ENCODE data around the gene RANBP1.
"Not testable (repeated sequence)": the region's sequence is repeated elsewhere in the genome, so short reads cannot be mapped to it uniquely, and the experiment has no call there.

RANBP1 gene

DNA sequence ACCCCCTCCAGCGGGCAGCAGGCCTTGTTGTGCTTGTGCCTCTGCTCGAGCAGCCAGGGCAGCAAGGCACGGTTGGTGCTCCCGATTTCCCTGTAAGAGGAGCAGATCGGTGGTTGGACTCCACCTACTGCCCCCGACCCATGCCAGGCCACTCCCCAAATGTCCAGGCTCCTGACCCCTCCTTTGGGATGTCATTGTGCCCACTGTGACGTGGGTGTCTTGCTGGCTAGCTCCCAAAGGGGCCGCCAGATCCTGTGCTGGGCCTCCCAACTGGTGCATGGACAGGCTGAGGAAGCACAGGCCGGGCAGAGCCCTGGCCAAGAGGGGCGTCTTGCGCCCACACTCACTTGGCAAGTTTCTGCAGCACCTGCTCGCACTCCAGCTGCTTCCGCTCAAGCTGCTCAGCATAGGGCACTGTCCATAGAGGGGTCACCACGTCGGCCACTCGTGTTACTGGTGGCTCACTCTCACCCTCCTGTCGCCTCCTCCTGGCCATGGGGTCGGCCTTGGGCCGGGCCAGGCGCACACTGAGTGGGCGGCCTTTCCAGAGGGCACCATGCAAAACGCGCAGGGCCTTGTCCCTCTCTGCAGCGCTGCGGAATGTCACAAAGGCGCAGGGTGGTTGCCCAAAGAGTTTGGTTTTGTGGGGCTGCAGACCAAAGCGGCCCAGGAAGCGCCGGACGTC lies at the start of gene RANBP1:
RANBP1 (plus strand) TSS at position 414 of the 685 bp plus-strand sequence; CDS start at position 495, 81 bp downstream.
- DNase-seq, result no peak

DNA sequence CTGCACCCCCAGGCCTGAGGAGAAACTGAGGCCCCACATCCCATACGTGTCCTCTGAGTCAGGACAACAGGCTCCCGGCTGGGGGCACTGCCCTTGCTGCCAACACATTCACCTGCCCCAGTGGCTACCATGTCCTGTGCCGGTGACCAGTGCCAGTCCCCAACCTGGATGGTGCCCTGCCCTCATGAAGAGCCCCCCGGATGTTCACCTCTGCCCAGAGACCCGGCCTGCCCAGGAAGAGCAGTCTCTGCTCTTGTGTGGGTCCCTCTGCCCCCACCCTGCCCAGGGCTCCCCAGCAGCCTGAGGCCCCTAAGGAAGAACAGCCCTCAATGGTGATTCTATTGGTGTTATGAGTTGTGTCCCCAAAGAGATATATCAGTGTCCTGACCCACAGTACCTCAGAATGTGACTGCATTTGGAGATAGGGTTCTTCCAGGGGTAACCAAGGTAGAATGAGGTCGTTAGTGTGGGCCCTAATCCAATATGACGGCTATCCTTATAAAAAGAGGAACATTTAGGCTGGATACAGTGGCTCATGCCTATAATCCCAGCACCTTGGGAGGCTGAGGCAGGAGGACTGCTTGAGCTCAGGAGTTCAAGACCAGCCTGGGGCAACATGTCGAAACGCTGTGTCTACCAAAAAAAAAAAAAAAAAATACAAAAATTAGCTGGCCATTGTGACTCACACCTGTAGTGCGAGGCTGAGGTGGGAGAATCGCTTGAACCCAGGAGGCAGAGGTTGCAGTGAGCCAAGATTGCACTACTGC lies 49.1 kb upstream of the RANBP1 start:
- no peak for DNase-seq

DNA sequence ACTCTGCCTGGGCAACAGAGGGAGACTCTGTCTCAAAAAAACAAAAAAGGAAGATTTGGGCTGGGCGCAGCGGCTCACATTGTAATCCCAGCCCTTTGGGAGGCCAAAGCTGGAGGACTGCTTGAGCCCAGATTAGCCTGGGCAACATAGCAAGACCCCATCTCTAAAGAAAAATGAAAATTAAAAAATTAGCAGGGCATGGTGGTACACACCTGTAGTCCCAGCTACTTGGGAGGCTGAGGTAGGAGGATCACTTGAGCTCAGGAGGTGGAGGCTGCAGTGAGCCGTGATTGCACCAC lies 48.6 kb upstream of the RANBP1 start:
- DNase-seq, result not testable (repeated sequence)

DNA sequence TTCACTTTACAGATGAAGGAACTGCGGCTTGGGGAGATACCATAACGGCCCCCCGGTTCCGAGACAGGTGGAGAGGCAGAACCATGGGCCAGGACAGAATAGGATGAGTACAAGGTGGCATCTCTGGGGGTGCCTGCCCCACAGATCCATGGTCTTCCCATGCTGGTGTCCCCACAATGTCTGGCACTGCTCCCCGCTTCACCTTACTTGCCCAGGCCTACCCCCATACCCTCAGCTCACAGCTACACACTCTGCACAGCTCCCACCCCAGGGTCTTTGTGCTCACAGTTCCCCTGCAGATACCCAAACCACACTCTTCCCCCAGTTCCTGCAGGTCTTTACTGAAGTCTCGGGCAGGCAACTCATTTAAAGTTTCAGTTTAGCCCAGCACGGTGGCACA lies 47.3 kb upstream of the RANBP1 start:
- DNase-seq, result no peak

DNA sequence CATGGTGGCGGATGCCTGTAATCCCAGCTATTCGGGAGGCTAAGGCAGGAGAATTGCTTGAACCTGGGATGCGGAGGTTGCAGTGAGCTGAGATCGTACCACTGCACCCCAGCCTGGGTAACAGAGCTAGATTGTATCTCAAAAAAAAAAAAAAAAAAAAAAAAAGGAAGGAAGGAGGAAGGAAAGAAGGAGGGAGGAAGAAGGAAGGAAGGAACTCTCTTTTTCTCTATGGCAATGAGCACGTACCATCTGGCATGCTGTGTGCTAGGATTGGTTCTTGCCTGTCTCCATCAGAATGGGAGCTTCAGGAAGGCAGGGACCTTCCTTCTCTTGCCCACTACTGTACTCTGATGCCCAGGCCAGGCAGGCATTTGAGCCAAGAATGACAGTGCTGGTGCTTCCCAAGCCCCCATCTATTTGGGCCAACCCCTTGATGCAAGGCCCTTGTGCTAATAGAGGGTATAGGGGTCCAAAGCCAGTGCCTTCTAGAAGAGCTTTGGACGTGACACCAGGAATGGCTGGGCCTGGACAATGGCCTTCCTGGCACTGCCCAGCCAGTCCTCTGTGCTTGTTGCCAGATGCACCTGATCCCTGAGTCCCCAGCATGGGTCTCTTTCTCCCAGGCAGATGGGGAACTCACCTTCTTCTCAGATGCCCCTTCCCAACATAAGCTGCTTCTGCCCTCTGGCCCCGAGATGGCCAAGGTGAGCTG lies 46.4 kb upstream of the RANBP1 start:
- no peak for DNase-seq

DNA sequence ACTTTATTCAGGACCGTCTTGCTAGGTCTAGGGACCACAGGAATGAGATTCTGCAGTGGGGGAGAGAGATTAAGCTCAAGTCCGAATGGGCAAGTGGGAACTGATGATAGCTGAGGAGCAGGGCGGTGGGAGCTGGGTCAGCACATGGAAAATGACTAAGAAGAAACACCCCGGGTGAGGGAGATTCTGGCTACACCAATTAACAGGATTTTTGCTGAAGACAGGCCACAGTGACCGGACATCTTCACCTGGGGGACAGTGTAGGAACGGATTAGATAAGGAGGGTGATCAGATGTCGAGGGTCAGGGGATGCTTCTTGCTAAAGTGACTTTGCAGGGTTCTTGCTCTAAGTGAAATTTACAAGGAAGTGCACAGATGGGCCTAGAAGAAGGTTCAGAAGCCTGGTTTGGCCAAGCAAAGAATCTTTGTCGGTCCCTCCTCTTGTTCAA lies 44.4 kb upstream of the RANBP1 start:
- DNase-seq, result no peak

DNA sequence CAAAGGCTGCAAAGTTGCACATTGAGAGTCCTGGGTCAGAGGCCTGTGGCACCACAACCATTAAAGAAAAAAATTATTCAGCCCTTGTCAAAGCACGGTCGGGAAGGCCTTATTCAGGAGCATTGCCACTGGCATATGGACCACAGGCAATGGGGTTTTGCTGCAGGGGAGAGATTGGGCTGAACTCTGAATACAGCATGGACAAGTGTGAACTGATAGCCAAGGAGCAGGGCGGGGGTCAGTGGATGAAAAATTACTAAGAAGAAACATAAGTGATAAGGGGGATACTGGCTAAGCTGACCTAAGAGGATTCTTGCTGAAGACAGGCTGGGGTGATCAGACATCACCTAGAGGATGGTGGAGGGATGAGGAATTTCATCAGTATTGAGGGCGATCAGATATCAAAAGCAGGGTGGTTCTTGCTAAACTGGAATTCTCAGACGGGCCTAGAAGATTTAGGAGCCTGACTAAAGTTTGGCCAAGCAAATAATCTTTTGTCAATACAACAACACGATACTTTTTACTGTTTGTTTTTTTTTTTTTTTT lies 39.2 kb upstream of the RANBP1 start:
- no peak for DNase-seq

DNA sequence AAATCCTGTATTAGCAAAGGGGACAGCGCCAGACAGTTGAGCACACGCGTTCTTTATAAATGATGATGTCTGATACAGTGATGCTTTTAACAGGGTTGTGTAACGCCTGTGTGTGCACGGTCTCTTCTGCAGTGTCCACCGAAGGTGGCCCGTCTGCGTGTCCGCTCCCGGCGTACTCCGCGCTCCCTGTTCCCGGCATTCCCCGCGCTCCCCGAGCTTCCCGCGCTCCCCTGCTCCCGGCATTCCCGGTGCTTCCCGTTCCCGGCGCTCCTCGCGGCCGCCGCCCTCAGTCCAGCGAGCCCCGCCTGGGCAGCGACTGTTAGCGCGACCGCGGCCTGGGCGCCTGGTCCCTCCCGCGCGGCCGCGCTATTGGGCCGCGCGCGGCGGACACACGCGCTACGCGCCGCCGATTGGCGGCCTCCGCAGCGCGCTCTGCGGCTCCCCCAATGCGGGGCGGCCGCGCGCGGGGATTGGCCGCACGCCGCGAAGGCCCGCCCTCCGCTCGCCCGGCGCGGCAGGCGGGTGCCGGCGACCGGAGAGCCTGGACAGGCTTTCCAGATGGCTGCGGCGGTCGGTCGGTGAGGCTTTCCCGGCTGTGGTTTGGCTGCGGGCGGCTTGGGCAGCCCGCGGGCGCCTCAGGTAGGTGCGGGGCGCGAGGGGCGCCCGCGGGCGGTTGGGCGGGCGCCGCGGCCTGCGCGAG lies 36.0 kb upstream of the RANBP1 start, which contains the start of gene DGCR8:
DGCR8 (plus strand) TSS at position 497 of the 700 bp plus-strand sequence. CDS start 5,723 bp downstream, outside the sequence.
- DNase-seq, result peak; percentile 95

DNA sequence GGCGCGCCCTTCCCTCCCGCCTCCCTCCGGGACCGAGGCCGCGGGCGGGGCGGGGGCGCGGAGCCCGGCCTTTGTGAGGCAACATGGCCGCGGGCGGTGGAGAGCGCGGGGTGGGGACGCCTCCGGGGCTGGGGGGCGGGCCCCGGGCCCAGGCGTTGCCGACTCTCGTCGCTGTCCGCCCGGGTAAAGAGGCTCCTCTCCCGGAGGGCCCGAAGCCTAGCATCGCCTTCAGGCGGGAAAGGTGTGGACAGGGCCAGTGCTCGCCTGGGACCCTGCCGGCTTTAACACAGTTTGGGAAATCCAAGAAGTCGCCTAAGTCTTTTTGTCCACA lies 35.5 kb upstream of the RANBP1 start:
- DNase-seq, result no peak

DNA sequence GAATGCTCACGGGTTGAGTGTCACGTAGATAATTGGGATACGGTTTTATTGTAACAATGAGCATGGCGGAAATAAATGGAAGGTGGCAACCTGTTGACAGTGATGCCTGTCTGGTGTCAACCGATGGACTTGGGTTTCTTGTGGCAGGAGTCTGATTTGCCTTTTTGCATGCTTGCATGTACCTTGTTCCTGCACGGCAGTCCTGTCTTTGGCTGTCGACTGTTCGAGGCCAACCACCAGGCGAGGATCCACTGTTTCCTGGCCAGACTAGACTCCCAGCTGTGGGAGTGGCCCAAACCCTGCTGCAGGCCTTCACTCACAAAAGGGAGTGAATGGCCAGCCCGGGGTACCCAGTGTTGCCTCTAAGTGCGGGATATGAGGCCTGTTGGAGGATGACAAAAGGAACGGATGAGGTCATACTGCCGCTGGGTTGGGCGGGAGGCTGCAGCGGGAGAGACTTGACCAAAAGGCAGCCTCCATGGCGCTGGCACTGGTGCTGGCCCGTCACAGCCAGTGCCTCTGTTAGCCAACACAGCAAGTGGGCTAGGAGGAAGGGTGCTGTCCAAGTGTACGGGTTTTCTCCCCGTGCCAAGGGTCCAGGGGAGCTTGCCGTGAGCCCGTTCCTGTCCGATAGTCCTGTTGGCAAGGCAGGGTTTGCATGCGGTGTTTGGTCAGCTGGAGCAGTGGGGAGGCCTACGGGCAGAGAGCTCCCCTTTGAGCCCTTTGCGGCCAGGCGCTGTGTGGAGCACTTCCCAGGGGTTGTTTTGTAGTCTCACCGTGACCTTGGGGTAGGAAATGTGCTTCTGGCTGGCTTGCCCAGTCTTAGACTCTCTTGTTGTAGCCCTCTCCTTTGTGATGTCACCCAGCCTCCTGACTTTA lies 34.9 kb upstream of the RANBP1 start:
- DNase-seq, result no peak

DNA sequence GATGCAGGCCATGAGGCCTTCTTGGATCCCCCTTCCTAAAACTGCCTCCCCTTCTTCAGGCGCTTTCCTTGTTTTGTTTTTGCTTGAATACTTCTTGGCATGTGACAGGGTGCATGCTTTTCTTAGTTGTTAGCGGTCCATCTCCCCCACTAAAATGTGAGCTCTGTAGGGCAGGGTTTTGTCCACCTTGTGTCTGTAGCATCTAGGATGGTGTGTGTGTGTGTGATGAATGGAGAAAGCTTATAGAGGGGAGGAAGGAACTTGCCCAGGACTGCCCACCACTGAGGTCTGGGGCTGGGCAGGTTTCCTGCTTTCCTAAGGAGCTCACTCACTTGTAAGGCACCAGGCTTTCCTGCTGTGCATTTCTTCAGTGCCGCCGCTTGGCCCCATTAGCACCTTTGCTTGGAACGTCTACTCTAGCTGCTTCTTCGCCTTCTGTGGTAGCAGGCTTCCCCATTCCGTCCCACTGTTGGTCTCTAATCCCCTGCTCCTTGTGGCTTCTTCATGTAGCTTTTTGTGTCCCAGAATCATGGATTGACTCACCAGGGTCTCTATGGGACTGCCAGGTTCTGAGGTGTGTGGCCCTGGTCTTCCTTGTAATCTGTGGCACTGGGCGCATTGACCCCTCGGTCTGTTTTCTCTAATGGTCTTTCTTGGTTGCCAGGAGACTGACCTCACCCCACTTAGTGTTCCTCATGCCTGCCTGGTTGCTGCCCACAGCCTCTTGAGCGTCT lies 32.6 kb upstream of the RANBP1 start:
- no peak for DNase-seq

DNA sequence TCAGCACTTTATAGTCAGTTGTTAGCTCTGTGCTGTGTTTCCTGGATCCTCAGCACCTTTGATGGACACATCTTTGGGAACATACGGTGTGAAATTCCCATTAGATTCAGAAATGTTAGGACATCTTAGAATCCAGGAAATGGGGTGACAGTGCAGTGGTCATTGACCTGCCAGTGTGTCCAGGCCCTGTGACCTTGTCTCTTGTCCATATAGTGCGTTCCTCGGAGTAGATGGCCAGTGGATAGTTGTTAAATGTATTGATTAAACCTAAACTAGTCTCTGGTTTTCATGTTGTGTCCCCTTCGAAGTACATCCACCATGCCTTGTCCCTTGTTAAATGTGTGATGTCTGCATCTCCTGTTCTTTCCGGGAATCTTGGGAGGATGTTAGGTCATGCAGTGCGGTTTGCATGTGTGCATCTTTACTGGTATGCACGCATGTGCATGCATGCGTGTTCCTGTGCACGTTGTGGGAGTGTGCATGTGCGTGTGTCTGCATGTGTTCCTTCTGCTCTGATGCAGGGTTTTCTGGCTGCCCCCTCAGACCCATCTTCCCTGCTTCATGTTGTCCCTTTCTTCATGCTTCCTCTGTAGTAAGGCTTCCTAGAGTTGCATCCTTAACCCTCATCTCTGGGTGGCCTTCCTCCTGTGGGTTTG lies 31.9 kb upstream of the RANBP1 start:
- no peak for DNase-seq

DNA sequence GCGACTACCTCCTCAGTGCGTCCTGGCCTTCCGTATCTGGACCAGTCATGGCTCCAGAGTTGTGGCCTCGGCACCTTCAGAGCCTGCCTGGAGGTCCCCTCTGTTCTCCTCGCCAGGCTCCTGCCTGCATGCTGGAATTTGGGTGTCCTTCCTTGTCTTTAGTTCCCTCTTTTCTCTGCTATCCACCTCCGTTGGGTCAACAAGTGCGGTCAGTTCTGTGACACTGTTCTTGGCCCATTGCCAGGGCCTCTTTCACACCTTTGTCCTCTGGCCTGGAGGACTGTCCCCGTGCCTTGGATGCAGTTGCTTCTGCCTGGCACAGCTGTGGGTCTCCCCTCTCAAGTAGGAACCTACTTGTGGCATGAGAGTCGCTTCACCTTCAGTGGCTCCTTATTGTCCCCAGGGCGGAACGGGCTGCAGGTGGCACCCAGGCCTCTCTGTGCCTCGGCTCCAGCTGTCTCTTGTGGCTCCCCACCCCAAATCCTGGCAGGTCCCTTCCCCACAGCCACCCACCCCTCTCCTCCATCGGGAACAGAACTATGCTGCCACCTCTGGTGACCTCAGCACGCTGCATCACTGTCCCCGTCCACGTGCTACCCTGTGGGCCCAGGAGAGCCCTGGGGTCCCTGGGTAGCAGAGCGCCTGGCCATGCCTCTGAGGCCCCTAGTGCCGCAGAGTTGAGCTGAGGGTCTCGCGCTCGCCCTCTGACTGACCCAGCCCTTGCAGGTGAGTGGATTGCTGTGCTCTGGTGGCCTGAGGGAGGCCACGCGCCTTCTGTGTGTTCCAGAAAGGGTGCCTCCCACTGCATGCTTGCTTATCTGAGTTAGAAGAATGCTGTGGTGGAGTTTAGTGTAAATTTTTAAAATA lies 31.1 kb upstream of the RANBP1 start:
- no peak for DNase-seq

DNA sequence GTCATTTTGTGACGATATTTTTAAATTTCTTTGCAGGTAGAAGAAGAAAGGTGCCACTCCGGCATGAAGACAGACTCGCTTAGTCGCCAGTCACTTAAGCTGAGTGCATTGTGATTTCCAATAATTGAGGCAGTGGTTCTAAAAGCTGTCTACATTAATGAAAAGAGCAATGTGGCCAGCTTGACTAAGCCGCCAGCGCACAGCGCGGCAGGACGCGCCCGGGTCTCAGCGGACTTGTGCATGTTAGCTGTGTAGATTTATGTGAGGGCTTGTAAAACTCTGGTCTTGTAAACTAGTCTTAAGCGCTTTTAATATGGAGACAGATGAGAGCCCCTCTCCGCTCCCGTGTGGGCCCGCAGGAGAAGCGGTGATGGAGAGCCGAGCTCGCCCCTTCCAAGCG lies 30.3 kb upstream of the RANBP1 start:
- DNase-seq, result no peak

DNA sequence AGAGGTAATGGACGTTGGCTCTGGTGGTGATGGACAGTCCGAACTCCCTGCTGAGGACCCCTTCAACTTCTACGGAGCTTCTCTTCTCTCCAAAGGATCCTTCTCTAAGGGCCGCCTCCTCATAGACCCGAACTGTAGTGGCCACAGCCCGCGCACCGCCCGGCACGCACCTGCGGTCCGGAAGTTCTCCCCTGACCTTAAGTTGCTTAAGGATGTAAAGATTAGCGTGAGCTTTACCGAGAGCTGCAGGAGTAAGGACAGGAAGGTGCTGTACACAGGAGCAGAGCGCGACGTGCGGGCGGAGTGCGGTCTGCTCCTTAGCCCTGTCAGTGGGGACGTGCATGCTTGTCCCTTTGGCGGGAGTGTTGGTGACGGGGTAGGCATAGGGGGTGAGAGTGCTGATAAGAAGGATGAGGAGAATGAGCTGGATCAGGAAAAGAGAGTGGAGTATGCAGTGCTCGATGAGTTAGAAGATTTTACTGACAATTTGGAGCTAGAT lies 29.8 kb upstream of the RANBP1 start:
- no peak for DNase-seq

DNA sequence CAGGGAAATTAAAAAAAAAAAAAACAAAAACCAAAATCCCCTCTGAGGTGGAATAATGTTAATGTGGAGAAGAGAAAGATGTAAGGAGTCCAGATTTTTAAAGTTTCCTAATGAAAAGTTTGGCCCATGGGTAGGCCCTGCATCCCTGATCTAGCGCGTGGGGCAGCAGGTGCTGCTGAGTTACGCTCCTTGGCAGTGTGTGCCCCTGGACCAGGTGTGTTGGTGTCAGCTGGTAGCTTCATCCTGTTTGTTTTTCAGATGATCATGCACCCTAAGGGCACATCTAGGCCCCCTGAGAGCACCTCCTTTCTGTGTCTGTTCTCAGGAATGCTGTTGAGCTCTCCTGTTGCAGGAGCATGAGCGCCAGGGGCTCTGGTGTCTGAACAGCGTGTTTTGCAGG lies 29.1 kb upstream of the RANBP1 start:
- no peak for DNase-seq

DNA sequence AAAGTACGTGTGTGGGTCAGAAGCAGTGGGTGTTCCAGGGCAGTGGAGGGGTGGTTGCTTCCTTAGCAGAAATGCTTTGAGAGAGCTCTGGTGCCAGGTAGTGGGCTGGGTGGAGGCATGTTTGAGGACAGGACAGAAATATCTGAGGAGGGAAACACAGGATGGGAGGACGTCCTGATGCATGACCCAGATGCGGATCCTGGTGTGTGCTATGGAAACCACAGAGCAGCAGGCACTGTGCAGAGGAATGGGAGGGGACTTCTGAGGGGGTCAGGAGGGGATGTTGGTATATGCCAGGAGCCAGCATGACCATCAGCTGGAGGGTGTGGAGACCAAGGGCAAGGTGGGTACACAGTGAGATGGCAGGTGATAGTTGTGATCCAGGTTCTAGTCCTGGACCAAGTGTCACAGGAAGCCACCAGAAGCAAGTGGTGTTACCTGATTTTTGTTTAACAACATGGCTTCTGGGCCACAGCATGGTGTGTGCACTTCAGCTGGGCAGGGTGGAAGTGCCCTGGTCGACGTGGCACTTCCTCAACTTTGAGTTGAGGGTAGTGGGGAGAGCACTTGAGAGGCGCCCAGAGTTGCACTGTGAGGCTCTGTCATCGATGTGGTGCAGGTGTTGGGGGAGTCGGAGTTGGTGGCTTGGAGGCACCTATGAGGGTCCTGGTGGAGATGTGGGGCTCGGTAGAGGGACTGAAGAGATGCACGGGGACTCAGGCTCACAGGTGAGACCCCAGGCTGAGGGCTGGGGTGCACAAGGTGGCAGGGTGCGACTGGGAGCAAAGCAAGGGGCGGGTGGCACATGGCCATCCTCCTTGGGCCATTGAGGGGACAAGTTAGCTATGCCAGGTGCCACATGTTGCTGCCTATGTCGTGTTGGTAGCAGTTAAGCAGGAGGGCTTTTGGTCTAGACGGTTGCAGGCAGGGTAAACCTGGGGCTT lies 28.3 kb upstream of the RANBP1 start:
- no peak for DNase-seq

DNA sequence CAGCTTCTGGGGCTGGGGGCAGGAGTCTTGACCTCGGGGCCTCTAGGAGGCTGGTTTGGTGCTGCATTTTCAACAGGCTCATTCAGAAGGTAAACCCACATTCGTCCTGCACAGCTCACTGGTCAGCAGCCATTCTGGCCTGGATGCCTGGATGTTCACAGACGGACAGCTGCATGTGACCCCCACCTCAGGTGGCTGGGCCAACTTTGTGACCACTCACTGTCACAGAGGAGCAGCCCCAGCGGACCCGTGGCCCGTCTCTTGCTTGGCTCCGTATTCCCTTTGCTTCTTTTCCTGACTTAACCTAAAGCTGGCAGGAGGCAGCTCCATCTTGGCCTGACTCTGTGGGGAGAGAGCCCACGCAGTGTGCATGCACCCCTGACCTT lies 27.6 kb upstream of the RANBP1 start:
- no peak for DNase-seq
